HG03571 (cell line): Measurements from ENCODE around the gene AP3B2.

Experiments
- ATAC-seq: cut with Tn5 transposase; IDR thresholded peaks from one replicate; pipeline ENCODE4 v1.9.1; 2021; ENCODE audit not compliant: unreplicated experiment

Gene AP3B2

DNA sequence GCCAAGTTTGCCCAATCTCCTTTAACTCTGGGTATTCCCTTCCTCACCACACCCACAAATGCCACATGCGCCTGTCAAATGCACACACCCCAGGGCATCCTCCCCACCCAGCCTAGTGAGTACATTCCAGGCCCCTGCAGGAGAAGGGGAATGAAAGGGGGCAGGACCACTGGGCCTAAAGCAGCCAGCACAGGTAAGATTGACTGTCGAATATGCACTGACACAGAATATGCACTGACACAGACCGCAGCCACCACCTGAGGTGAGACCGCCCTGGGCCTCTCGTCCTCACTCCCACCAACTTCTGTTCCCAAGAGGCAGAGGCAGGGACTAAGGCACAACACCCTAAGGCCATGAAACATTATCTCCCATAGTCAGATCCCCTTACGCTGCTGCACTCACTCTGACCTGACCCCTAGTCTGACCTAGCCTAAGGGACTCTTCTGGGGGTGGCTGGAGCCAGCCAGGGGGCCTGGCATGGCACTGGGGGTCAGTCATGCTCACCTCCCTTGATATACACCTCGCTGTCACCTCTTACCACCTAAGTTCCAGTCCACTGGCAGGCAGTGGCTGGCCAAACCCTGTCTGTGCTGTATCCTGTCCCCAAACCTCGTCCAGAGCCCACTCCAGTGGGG lies 10.8 kb downstream of the AP3B2 start:
- ATAC-seq, result no peak

- ATAC-seq, result no peak
Observed at GRCh38 chr15:82697735-82698407, 11.8 kb downstream of the AP3B2 start.

DNA sequence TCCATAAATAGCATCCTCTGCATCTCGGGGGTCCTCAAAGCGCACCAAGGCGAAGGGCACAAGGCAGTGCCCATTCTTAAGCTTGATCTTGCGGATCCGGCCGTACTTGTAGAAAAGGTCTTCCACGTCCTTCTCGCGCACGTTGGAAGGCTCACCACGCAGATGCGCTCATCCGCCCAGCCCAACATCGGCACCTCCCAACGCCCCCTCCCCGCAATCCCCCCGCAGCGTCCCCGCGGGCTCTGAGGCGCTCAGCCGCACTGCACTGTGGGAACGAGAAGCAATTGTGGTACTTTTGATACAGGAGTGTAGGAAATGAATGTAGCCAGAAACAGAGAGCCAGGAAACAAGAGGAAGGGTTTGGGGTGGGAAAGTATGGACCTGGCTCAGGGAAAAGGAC lies 17.5 kb downstream of the AP3B2 start:
- no peak for ATAC-seq

GRCh38 chr15:82689147-82689546 lies 20.5 kb downstream of the AP3B2 start:
- ATAC-seq, result no peak

DNA sequence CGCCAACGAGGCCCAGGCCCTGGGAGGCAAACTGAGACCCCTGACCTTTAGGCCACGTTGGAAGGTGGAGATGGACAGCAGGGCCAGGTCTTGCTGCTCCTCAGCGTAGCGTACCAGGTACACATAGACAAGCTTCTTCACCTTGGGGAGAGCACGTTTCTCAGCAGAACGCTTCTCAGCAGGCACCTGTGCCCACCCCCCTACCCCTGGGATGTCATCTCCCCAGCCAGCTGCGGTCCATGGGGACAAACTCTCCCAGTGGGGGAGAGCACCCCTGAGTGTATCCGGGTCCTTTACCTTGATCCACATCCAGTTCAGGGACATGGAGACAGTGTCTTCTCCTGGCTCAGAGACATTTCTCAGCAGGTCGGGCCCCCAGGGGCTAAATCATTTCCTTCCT lies 21.0 kb downstream of the AP3B2 start:
- ATAC-seq, result no peak

GRCh38 chr15:82681371-82681770 lies 28.3 kb downstream of the AP3B2 start:
- no peak for ATAC-seq

DNA sequence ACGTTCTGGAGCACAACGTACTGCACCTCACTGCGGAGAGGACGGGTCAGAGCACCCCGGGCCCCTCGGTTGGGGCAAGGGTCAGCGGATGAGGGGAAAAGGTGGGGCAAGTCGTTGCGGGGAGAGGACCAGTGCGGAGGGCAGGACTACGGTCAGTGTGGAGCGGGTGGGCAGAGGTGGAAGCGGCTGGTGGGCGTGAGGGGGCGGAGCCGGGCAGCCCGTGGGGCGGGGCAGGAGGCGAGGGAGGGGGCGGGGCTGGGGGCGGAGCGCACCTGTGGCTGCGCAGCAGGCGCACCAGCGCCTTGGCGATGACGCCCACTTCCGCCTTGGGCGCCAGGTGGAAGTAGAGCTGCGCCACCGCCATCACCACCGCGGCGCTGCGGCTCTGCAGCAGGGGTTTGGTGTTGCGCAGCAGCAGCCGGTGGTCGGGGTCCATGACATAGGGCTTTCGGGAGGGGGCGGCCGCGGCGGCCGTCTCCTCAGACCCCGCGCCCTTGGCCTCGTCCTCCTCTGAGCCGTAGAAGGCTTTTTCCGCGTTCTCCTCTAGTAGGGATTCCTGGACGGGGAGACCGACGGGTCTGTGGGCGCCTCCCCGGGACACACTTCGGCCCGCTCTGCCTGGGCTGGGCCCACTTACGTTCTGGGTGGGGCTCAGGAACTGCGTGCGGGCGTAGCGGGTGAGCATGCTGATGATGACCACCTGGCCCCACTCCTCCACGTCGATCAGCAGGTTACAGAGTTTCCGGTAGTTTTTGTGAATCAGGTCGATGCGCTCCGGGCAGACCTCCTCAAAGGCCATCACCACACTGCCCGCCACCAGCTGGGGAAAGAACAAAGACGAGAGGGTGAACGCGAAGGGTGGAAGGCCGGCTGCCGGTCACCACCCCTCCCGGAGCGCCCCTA lies 29.2 kb downstream of the AP3B2 start:
- ATAC-seq, result peak; percentile 74

- no peak for ATAC-seq
Observed at GRCh38 chr15:82679626-82680199, 30.0 kb downstream of the AP3B2 start.

GRCh38 chr15:82677720-82678323 lies 31.9 kb downstream of the AP3B2 start:
- ATAC-seq, result no peak

DNA sequence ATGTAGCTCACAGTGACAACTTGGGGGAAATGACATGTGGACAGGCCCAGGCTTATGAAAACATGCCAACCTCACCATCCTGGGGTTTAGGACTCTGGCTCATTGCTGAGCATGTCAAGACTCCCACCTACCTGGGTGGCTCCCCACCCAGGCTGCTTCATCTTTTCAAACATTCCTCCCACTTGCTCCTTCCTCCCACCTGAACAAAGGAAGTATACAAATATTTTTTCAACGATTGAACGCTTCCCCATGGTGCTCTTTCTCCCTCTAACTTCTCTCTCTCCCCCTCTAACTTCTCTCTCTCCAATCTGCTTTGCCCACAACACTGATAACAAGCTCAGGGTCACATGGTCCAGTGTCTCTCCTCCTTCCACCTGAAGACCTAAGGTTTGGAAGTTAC lies 34.8 kb downstream of the AP3B2 start:
- ATAC-seq, result no peak

- ATAC-seq, result no peak
Observed at GRCh38 chr15:82670699-82671098, 39.0 kb downstream of the AP3B2 start.

- ATAC-seq, result no peak
Observed at GRCh38 chr15:82666606-82667005, 43.1 kb downstream of the AP3B2 start.

DNA sequence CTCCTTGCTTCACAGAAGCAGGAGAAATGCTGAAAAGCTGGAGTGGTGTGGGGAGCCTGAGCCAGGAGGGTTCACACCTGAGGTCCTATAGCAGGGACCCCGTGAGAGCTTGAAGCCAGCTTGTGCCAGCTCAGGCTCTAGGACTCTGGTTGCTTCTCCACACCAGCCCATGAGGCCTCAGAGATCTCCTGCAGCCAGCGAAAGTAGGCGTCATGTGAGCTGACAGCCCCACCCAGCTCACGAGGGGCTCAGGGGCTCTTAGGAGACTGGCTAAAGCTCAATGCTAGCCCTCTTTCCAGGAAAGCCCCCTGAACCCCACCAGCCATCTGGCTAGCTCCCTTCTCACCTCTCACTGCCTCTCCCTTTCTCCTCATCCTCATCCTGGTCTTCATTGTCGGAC lies 45.7 kb downstream of the AP3B2 start:
- no peak for ATAC-seq

GRCh38 chr15:82663186-82663600 lies 46.5 kb downstream of the AP3B2 start:
- ATAC-seq, result no peak

GRCh38 chr15:82662641-82663040 lies 47.0 kb downstream of the AP3B2 start:
- no peak for ATAC-seq

DNA sequence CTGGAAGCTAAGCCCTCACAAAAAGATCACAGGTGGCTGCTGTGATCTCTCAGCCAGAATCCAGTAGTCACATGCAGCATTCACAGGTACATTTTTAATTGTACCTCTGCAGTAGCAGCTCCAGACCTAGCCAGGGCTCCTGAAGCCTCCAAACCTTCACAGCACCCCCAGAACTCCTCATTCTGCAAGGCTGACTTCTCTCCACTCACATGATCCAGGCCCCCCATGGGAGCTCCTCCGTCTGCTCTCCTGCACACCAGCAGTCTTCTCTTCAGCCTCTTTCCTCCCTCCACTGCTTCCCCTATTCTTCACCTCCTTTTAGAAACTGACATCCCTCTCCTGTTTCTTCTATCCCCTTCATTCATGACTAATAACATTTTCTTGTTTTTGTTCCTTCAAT lies 49.3 kb downstream of the AP3B2 start:
- no peak for ATAC-seq

DNA sequence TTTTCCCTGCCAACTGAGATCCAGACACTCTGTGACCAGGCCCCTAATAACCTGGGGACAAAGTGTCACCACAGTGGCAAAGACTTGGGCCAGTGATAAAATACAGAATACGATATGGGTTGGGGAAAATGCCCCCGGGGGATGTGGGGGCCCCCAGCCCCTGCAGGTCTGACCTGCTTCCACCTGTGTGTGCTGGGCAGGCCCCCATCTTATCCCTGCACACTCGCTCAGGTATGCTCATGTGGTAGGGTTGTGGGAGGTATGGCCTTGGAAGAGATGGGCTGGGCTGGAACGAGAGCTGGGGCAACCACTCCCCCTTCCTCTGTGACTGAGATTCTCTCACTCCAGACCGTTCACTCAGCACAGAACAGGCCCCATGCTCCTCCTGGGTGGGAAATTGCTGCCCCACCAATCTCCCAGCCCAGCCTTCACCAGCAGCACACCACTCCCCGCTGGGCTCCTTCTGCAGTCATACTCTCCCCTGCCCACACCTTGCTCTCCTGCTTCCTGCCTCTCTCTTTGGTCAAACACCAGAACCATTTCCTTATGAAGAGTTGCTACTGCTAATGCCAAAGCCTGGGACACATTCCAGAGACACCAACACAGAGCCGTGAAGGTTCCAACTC lies 52.9 kb downstream of the AP3B2 start:
- ATAC-seq, result no peak

DNA sequence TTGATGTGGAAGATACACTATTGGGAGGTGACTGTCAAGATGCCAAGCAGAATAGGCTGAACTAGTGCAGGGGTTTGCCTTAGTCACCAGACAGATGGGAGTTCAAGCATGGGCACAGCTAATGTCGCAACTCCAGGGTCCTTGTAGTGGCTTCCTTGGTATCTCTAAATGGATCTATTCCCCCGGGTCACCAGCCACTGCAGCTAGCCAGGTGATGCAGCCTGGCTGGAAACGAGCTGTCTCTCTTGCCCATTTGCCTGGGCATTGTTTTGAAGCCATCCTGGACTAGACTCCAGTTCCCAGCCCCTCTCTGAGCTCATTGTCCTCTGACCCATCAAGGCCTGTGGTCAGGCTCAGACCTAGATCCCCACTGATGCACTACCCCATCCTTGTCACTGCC lies 54.1 kb downstream of the AP3B2 start:
- ATAC-seq, result no peak

DNA sequence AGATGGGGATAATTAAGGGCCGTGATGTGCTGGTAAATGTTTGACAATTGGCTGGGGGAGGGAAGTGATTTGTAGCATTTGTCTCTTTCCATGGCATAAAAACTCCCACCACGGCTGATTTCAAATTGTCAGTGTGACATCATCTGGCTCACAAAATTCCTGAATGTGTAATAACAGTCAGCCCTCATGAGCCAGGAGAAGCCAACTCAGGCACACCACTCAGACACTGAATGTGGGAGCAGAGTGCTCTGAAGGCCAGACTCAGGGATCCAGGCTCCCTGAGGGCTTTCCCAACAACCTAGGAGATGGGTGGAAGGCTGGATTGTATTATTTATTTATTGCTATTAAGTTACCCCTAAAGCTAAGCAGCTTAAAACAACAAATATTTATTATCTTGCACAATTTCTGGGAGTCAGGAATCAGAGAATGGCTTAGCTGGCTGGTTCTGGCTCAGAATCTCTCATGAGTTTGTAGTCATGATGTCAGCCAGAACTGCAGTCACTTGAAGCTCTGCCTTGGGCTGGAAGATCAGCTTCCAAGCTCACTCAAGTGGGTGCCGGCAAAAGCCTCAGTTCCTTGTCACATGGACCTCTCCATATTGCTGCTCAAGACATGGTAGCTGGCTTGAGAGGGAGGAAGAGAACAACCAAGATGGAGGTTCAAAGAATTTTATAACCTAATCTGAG lies 56.0 kb downstream of the AP3B2 start:
- ATAC-seq, result no peak

DNA sequence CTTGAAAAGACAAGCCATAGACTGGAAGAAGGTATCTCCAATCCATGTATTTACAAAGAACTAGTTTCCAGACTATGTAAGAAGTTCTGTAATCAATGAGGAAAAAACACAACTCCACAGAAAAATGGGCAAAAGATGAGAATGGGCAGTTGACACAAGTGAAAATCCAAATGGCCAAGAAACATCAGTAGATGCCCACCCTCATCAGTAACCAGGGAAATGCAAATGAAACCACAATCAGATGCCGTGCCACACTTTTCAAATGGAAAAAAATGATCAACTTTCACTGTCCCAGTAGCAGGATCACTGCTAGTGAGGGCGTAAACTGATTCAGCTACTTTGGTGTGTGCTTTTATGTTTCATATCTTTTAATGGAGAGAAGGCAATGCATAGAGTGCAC lies 58.0 kb downstream of the AP3B2 start:
- no peak for ATAC-seq
